ENCODE data around the gene OTOG. TPM values are rescaled to one million over a fixed set of nuclear protein-coding genes. Genes with fewer than 3 reads are reported as not detected.

The OTOG gene
- total and polyA plus RNA-seq, 11 donors = not detected

- TF ChIP-seq POLR2A (IDR thresholded peaks at IDR 0.05) (no peak), CTCF (IDR thresholded peaks at IDR 0.05) (no peak)
- no peaks in the 10 kb centered on the region for H3K9me3 ChIP-seq
- intact Hi-C loops (cut with DNase I) = no loop called here
- ATAC-seq = no peak
- H3K36me3 ChIP-seq = no peaks in the 10 kb centered on the region
- no peaks in the 10 kb centered on the region for H3K4me1 ChIP-seq
- no peak for DNase-seq
- H3K27me3 ChIP-seq = no peaks in the 10 kb centered on the region
- no peak overlapping the region for H3K4me3 ChIP-seq
- 69 to 92% (median 90%) methylated on average over 2 of the region's 2 CpGs for WGBS, 4 donors
- H3K27ac ChIP-seq = no peak overlapping the region
Measured at GRCh38 chr11:17518366-17518765, 28.7 kb upstream of the OTOG start.

- H3K36me3 ChIP-seq = no peaks in the 10 kb centered on the region
- WGBS, 4 donors = 75 to 86% (median 81%) methylated on average over 7 of the region's 7 CpGs
- H3K27ac ChIP-seq = no peak overlapping the region
- H3K27me3 ChIP-seq = no peaks in the 10 kb centered on the region
- no peak overlapping the region for H3K4me3 ChIP-seq
- intact Hi-C loops (cut with DNase I) = no loop called here
- no peak for DNase-seq
- H3K4me1 ChIP-seq = no peaks in the 10 kb centered on the region
- no peak for ATAC-seq
- no peaks in the 10 kb centered on the region for H3K9me3 ChIP-seq
- TF ChIP-seq CTCF (IDR thresholded peaks at IDR 0.05) = no peak
- no peak for TF ChIP-seq POLR2A (IDR thresholded peaks at IDR 0.05)
Measured at GRCh38 chr11:17519061-17519885, 27.8 kb upstream of the OTOG start.

GRCh38 chr11:17521106-17521900 lies 25.8 kb upstream of the OTOG start:
- Histone ChIP-seq H3K9me3 (no peaks in the 10 kb centered on the region), H3K4me3 (no peak overlapping the region), H3K27me3 (no peaks in the 10 kb centered on the region), H3K27ac (no peak overlapping the region), H3K4me1 (no peaks in the 10 kb centered on the region), H3K36me3 (no peaks in the 10 kb centered on the region)
- 92 to 96% (median 93%) methylated on average over 11 of the region's 11 CpGs for WGBS, 4 donors
- DNase-seq (no peak), ATAC-seq (no peak)
- TF ChIP-seq CTCF (IDR thresholded peaks at IDR 0.05) (no peak), POLR2A (IDR thresholded peaks at IDR 0.05) (no peak)
- intact Hi-C loops (cut with DNase I) = loop anchor here in 2 of 10 donors (10.0 kb wide), 1 partner anchor 287 kb away; no protein-coding TSS in a partner anchor

- ATAC-seq = no peak
- Histone ChIP-seq H3K4me3 (no peak overlapping the region), H3K4me1 (no peaks in the 10 kb centered on the region), H3K9me3 (no peaks in the 10 kb centered on the region), H3K27ac (no peak overlapping the region), H3K36me3 (no peaks in the 10 kb centered on the region), H3K27me3 (no peaks in the 10 kb centered on the region)
- no peak for TF ChIP-seq POLR2A (IDR thresholded peaks at IDR 0.05)
- no peak for TF ChIP-seq CTCF (IDR thresholded peaks at IDR 0.05)
- DNase-seq = no peak
- intact Hi-C loops (cut with DNase I) = loop anchor here in 2 of 10 donors (10.0 kb wide), 1 partner anchor 288 kb away; no protein-coding TSS in a partner anchor
- 84 to 92% (median 88%) methylated on average over 8 to 17 of the region's 17 CpGs for WGBS, 4 donors
Measured at GRCh38 chr11:17522655-17523054, 24.4 kb upstream of the OTOG start.
